A375 (cell line): ENCODE data around the gene FBP2. TPM values are rescaled to one million over a fixed set of nuclear protein-coding genes. Genes with fewer than 3 reads are reported as not detected.

Experiments
- total RNA-seq: library from RNA; depleted of rRNA; stranded (reverse); fragments of >200 nt; shearing (Covaris generic); gene quantifications from 2 replicates; pipeline ENCODE4 v1.2.3, GENCODE V29; 2014; rRNA removed

Gene FBP2
- total RNA-seq = not detected in 2 replicates

DNA sequence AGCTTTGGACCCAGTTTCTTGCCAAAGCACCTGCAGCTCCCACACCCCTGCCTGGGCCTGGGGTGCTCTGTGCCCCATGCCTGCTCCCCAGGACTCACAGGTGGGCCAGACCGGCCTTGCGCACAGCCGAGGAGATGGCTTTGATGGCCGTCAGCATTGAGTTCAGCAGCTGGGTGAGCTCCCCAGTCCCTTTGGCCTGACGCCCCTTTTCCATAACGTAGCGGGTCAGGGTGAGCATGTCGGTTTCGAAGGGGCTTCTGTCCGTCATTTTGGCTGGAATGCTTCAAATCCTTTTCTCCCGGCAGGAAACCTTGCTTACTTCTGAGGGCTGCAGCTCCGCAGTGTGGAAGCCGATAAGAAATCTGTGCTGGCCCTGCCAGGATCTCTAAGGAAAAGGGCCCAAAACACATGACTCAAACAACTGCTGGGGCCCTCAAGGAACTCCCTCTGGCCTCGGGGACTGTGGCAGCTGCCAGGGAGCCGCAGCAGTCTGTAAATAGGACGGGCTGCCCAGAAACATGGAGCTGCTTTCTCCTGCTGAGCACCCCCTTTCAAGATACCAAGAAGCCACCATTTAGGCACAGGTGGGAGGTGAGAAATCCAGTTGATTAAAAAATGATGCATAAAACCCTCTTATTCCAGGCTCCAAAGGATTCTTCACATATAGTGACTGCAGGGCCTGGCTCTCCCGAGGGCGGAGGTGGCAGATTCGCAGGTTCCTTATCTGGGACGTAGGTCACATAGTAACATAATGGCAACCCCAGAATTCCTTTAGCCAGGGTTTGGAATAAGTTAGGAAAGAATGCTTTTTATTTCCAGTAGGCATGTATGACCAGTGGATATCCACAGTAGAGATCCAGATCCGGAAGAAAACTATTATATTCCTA lies at the start of gene FBP2:
Gene FBP2 (minus strand): TSS at position 366 of the 887 bp plus-strand sequence. CDS start 98 bp downstream, at position 268.

DNA sequence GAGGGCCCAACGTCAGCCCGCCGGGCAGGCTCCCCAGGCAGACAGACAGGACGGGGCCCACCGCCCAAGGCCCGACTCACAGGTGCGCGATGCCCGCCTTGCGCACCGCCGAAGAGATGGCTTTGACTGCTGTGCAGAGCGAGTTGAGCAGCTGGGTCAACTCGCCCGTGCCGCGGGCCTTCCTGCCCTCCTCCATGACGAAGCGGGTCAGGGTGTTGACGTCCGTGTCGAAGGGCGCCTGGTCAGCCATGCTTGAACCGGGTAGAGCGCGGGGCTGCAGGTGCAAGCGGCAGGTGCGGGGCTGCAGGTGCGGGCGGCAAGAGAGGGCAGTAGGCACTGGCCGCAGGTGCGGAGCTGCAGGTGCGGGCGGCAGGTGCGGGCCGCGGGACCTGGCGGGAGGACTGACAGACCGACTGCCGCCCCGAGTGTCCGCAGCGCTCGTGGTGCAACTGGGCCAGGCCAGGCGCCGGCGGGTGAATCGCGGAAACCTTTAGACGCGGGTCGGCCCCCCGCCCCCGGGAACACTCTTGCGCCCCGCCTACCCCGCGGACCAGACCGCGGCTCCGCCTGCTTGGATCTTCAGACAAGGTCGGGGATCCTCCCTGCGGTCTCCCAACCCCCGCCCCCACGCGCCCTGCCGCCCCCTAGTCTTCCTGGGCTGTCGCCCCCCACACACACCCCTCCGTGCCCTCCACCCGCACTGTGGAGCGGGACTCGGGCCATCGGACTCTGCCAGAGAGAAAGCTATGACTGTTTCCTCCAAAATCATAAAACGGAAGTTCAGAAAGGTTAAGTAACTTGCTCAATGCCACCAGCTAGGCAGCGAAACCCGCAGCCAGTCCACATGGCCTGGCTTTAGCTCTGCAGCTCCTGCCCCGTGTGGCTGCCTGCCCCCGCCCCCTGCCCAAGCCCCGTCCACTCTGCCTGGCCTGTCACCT lies 45.7 kb upstream of the FBP2 start, which contains the start of gene FBP1:
Gene FBP1 (minus strand): TSS at position 458 of the 938 bp plus-strand sequence. CDS start 208 bp downstream, at position 250.

DNA sequence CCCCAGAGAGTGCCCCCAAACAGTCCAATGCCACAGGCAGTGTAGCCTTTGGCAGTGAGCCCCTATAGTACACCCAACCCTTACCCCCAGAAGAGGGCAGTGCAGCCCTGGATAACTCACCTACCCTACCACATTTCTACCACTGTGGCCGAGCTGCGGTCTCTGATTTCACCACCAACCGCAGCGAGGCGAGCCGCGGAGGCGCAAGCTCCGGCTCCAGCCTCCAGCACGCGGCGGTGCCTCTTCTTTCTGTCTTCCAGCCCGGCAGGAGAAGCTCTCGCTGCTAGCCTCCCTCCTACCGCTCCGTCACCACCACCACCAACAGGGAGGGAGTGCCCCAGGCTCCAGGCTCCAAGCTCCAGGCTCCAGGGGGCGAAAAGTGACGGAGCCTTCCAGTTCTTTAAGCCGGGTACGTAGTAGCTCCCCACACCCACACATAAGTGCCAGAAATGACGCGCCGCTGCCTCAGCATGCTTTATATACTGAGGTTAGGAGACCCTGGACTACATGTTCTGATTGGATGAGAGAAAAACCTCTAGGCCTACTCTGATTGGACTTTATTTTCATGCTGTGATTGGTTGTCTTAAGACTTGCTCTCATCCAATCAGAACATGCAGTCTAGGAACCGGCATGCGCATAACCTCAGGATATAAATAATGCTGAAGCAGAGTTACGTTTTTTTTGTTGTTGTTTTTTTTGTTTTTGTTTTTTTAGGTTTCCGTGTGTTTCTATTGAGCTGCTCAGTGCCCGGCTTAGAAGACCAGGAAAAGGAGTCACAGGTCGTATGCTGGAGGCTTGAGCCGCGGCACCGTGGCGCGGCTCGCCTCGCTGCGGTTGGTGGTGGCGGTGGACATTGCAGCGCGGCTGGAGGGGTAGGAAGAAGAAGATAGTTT lies 38.9 kb downstream of the FBP2 start, which contains the start of gene PCAT7:
Gene PCAT7 (plus strand): TSS at position 645 of the 893 bp plus-strand sequence.

Other genes with a start within 250 kb of the FBP2 start
- gene PCAT7, start 38.7 kb downstream of the FBP2 start, total RNA-seq = 9.3 and 9.9 TPM in 2 replicates
- not detected in 2 replicates for gene FBP1, start 45.7 kb upstream of the FBP2 start, total RNA-seq
- gene AOPEP, start 132.9 kb upstream of the FBP2 start, total RNA-seq = 58.6 and 67.4 TPM in 2 replicates